NCI-H128 (cell line): ENCODE data around the gene NRXN2.
"Not testable (repeated sequence)": the region's sequence is repeated elsewhere in the genome, so short reads cannot be mapped to it uniquely, and the experiment has no call there.

Experiments
- DNase-seq: peaks from one replicate; lab custom pipeline; 2025; ENCODE audit not compliant: unreplicated experiment; lab: John Stamatoyannopoulos, UW

NRXN2 gene

DNA sequence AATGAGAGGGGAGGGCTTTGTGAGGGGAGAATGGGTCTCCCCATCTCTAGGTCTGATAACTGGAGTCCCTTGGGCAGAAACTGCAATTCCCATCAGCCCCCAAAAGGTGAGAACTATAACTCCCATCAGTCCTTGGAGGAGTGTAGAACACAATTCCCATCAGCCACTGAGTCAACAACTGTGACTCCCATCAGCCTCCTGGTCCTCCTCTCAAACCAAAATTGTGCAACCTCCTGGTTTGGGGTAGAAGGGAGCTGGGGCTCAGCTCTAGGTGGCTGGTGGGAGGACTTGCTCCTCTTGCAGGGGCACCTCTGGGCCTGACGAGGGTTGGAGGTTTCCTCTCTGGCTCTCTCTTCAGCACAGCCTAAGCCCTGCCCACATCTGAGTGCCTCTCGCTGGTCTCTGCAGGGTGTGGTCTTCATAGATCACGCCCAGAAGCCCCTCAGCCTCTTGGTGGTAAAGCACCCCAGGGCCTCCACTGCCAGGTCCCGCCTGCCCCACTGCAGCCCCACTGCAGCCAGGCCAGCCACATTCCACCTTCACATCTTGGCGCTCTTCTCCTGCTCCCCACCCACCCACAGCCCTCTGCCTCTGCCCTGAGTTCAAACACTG lies 113.5 kb downstream of the NRXN2 start:
- DNase-seq, result no peak

- no peak for DNase-seq
These were observed 114.4 kb downstream of the NRXN2 start for GRCh38 chr11:64608636-64609035.

GRCh38 chr11:64608046-64608445 lies 115.0 kb downstream of the NRXN2 start:
- DNase-seq, result no peak

DNA sequence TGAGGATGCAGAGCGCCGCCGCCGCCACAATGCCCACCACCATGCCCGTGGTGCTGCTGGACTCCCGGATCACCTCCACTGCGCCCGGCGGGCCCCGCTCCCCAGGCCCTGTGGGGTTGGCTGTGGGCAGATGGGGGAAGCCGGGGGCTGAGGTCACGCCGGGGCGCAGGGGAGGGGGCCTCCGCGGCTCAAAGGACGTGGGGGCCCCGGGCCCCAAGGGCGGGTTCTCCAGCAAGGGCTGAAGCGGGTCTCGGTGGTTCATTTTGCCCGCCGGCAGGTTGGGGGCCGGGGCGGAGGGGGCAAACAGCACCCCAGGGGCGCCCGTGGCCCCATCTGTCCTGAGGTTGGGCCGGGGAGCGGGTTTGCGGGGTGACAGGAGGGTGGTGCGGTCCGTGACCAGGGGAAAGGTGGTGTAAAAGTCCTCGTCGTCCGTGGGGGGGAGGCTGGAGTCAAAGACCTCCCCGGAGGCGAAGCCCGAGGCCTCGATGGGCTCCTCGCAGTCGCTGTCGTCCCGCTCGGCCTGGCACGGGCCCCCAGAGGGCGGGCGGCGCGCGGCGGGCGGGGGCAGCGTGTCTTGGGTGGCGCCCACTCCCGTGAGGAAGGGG lies 115.5 kb downstream of the NRXN2 start:
- no peak for DNase-seq

DNA sequence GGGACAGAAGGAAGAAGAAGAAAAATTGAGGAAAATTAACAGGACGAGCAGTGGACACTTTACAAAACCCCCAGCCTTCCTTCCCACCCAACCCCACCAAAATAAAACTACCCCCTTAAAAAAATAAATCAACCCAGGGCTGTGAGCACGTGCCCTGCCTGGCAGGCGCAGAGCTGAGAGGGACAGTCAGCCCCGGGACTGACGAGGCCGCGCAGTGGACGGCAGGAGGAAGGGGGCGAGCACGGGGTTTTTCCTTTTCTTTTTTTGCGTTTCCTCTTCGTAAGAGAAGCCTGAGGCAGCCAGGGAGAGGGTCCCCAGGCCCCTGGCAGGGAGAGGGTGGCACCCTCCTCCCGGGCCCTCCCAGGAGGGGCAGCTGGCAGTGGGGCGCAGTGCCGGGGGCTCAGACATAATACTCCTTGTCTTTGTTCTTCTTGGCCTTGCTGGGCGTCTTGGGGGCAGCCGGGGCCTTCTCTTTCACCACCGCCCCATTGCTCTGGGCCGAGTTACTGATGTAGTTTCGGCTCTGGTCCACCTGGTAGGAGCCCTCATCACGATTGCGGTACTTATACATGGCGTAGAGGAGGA lies 116.1 kb downstream of the NRXN2 start:
- no peak for DNase-seq

GRCh38 chr11:64605656-64606585 lies 117.1 kb downstream of the NRXN2 start:
- no peak for DNase-seq

DNA sequence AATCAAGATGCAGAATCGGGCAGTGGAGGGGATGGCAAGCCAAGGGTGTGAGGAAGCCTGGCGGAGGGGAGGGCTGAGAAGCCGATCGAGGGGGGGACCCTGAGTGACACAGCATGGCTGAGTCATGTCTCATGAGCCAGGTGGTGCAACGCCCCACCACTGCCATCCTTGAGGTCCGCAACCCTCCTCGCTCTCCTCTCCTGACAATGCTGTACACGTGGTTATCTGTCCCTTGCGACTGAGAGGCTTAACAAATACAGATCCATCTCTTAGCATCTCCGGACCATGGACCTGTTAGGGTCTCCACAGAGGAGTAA lies 117.8 kb downstream of the NRXN2 start:
- DNase-seq, result no peak

DNA sequence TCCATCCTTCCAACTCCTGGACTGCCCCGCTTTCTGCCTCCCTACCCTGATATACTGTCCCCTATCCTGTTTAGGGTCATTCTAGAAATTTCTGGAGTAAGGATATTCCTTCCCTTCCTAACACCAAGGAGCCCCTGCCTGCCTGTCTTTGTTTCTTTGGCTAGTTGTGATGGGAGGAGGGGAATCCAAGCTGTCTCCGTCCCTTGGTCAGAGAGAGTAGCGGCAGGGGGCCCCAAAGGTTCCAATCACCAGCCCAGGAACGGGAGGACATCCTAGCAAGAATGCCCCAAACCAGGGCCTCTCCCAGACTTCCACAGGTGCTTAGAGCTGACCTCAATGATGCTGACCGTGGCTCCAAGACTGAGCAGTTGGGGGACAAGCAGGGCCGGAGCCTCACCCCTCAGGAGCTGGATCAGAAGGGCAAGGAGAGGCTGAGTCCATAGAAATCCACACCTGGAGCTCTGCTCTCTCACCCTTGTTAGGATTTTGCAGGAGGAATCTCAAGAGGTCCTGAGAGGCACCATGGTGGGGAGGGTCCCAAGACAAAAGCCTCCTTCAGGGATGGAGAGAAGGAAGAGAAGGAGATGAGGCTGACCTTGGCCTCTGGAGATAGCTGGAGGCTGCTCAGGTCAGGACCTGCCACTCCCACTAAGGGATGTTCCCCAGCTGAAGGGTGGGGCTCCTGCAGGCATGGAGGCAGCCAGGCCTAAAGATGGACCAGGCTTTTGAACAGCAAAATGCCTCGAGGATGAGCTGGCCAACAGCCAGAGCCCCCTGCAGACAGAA lies 118.3 kb downstream of the NRXN2 start:
- no peak for DNase-seq

DNA sequence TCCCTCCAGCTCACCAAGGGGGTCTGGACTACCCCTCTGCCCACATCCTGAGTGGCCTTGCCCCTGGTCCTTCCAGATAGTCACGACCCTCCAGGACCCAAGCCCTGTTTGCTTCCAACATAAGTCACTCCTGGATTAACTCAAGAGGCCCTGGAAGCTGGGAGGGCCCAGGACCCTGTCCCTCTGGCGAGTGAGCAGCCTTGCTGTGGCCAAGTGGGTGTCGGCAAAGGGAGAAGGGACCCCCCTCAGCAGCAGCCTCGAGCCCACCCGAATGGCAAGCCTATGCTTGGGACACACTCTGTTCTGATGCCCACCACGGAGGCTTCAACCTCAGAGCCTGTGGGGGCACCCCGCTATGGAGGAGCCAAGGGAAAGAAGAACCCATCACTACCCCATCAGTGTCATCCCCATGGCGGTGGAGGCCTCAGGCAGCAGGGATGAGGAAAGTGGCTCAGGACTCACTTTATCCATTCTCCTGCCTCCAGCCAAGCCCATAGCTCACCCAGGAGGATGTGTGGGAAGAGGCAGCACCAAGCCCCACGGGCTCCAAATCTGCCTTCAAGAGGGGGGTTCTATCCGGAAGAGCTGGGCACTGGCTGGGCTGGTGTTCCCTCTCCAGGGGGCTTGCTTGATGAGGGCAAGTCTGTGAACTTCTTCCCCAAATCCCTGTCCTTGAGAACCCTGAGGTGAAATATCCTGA lies 119.4 kb downstream of the NRXN2 start:
- DNase-seq, result no peak

DNA sequence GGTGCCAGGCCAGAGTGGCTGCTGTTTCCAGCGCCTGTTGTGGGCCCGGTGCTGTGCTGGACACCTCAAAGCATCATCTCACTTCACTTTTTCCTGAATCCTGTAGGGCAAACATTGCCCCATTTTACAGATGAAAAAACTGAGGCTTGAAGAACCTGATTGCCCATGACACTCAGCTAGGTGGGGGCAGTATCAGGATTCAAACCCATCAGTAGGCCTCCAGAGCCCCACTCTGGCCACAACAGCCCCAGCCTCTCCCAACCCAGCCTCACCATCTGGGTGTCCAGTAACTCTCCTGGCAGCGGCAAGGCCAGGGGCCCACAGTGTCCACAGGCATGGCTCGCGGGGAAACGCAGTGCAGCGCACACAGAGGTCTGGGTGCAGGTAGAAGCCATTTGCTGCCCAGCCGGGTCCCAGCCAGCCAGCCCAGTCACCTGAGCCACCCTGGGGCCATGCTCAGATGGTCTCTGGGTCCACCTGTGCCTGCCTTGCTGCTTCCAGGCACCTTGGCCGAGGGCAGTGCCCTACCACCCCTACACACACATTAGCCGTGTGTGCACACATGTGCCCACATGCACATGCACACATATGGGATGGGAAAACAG lies 120.4 kb downstream of the NRXN2 start:
- no peak for DNase-seq

GRCh38 chr11:64601605-64602465 lies 121.2 kb downstream of the NRXN2 start:
- DNase-seq, result no peak

GRCh38 chr11:64600281-64600992 lies 122.6 kb downstream of the NRXN2 start:
- DNase-seq, result no peak

DNA sequence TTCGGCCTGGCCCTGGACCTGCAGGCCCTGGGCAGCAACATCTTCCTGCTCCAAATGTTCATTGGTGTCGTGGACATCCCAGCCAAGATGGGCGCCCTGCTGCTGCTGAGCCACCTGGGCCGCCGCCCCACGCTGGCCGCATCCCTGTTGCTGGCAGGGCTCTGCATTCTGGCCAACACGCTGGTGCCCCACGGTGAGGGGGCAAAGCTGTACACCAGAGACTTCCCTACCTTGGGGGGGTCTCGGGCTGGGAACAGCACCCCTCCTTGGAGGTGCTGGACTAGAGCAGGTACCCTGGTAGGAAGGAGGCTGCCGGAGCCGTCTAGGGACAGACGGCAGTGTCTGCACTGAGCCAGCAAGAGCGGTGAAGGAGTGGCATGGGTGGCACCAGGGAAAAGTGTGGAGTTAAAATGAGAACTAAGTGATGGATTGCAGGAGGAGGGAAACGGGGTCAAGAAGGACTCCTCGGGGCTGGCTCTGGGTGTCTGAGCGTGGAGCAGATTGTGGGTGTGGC lies 123.2 kb downstream of the NRXN2 start:
- no peak for DNase-seq

DNA sequence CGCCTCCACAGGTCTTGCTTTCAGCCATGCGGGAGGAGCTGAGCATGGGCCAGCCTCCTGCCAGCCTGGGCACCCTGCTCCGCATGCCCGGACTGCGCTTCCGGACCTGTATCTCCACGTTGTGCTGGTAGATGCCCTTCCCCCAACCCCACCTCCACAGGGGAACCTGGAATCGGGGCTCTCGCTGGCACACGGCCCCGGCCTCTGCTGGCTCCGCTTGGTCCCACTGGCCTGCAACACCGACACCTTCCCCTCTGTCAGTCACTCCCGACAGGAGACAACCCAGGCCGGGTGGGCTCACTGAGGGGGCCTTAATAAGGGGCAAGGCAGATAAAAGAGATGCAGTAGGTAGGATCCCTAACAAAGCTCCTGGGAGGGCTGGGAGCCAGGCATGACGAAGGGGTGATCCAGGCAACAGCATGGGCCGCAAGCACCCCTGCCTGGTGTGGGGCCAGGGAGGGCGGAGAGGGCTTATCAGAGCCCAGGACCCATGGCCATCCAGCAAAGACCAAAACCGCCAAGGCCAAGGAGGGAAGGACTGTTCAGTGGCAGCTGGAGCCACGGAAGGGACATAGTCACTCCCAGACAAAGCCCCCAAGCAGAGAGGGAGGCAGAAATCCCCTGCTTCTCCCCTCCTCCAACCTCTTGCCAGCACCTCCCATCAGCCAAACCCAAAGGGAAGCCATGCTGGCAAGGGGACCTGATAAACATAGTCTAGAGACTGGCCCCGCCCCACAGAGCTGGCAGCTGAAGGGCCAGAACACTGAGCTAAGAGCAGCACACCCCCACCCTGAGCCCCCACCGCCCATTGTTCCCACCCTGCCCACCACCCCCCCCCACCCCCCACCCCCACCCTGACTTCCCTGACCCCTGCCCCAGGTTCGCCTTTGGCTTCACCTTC lies 124.0 kb downstream of the NRXN2 start:
- DNase-seq, result no peak

GRCh38 chr11:64598106-64598796 lies 124.7 kb downstream of the NRXN2 start:
- no peak for DNase-seq

DNA sequence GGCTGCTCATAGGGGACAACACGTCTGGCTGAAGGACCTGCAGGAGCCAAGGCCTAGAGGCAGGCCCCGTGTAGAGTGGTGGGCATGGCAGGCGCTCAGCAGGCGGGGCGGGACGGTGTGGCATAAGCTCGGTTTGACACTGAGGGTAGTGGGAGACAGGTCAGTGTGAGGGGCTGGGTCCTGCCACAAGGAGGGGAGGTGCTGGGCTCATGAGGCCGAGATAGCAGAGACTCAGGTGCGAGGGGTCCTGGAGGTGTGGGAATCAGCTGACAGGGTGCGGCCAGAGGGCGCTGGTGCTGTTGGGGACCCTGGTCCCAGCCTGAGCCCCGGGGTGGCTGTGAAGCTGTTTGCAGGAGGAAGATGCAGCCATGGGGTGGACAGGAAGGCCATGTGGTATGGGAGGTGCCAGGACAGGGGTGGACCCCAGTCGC lies 125.3 kb downstream of the NRXN2 start:
- DNase-seq, result no peak

- DNase-seq, result not testable (repeated sequence)
These were observed 127.1 kb downstream of the NRXN2 start for GRCh38 chr11:64595922-64596321.
